Upper lobe of left lung (tissue), 6 donors: ENCODE data around the gene AKR1A1. TPM values are rescaled to one million over a fixed set of nuclear protein-coding genes. Genes with fewer than 3 reads are reported as not detected.

Source experiments
- ATAC-seq, 2 donors: fragments of 200-7000 bp; cut with Tn5 transposase; one replicate each; pipeline ENCODE4 v1.9.1; 2022; ENCODE audit warnings: mild to moderate bottlenecking in 2 of 2, moderate library complexity in 2 of 2; ENCODE audit not compliant: low FRiP score in 2 of 2
- DNase-seq, 2 donors: peaks; one replicate each; pipeline ENCODE4 v3.0.0-alpha.2; 2019 to 2020
- H3K27ac ChIP-seq, 4 donors: fragments of 200-600 bp; sonication (generic); one replicate each; pipeline ENCODE4 v1.5.1; 2016 to 2019
- H3K27me3 ChIP-seq, 4 donors: fragments of 200-600 bp; sonication (generic); one replicate each; pipeline ENCODE4 v1.5.1; 2017 to 2019
- H3K36me3 ChIP-seq, 4 donors: fragments of 200-600 bp; sonication (generic); one replicate each; pipeline ENCODE4 v1.5.1; 2016 to 2019
- H3K4me1 ChIP-seq, 4 donors: fragments of 200-600 bp; sonication (generic); one replicate each; pipeline ENCODE4 v1.5.1; 2018 to 2019
- H3K4me3 ChIP-seq, 4 donors: fragments of 200-600 bp; sonication (generic); one replicate each; pipeline ENCODE4 v1.5.1; 2017 to 2019; ENCODE audit warnings: mild to moderate bottlenecking in 2 of 4, moderate library complexity in 1 of 4
- H3K9me3 ChIP-seq, 4 donors: fragments of 200-600 bp; sonication (generic); one replicate each; pipeline ENCODE4 v1.5.1; 2018 to 2019
- CTCF ChIP-seq, 6 experiments: fragments of 450-650 bp in 4 of 6; fragments of 200-600 bp in 2 of 6; sonication (generic) in 2 of 6; IDR thresholded peaks; one replicate each; pipeline ENCODE4 v1.5.1; 2016 to 2019; ENCODE audit warnings: antibody characterized with exemption in 6 of 6
- EP300 ChIP-seq, 4 donors: sonication (generic); formaldehyde crosslinking; IDR thresholded peaks; one replicate each; pipeline ENCODE4 v1.5.1; 2017; ENCODE audit warnings: antibody characterized with exemption in 4 of 4, control low read depth in 2 of 4
- POLR2A ChIP-seq, 4 donors: fragments of 450-650 bp; IDR thresholded peaks; one replicate each; pipeline ENCODE4 v1.5.1; 2016 to 2017; ENCODE audit warnings: antibody characterized with exemption in 4 of 4, mild to moderate bottlenecking in 2 of 4
- POLR2AphosphoS5 ChIP-seq, 2 donors: sonication (generic); formaldehyde crosslinking; IDR thresholded peaks; one replicate each; pipeline ENCODE4 v1.5.1; 2017; ENCODE audit warnings: antibody characterized with exemption in 2 of 2
- WGBS, 2 donors: methylation state at CpG; one replicate each; pipeline ENCODE4 v1.1.5; 2017 to 2018; 5-methylcytosine and 5-hydroxymethylcytosine counted together
- total RNA-seq, 6 donors: library from RNA; depleted of rRNA in 4 of 6; stranded (reverse); fragments of >200 nt in 4 of 6; gene quantifications; one replicate each; pipeline versions ENCODE4 v1.1.0 to v1.2.1, GENCODE V29; 2016 to 2021
- donor health status: DM: no; HTN: no; CAD: no; lungs with moderate emphysema.
- donor health status: DM: no; HTN: yes; CAD: no; lungs with severe emphysema.

AKR1A1 gene
- total RNA-seq, 6 donors from 2014 or later = 92.1 to 210 (median 107) TPM

GRCh38 chr1:45568421-45568820 is 17.8 kb downstream of the AKR1A1 start:
- no peak overlapping the region for H3K4me3 ChIP-seq
- H3K27ac ChIP-seq = no peak overlapping the region
- H3K4me1 ChIP-seq = peaks cover 0 to 13% (median 10%) of the 10 kb centered on the region in 4 donors
- no peak for DNase-seq
- no peaks in the 10 kb centered on the region for H3K27me3 ChIP-seq
- no peak for TF ChIP-seq POLR2A (IDR thresholded peaks at IDR 0.05)
- TF ChIP-seq CTCF (IDR thresholded peaks at IDR 0.05) = no peak
- no peak for TF ChIP-seq POLR2AphosphoS5 (IDR thresholded peaks at IDR 0.05)
- TF ChIP-seq EP300 (IDR thresholded peaks at IDR 0.05) = no peak
- no peaks in the 10 kb centered on the region for H3K9me3 ChIP-seq
- no peak for ATAC-seq
- peaks cover 2 to 56% (median 40%) of the 10 kb centered on the region in 4 donors for H3K36me3 ChIP-seq
- WGBS, 2 donors = 83 to 86% methylated on average over 3 to 4 of the region's 4 CpGs

GRCh38 chr1:45569571-45569961 is 18.9 kb downstream of the AKR1A1 start:
- H3K36me3 ChIP-seq = peaks cover 2 to 45% (median 32%) of the 10 kb centered on the region in 4 donors
- WGBS, 2 donors = 47 to 59% methylated on average over 4 of the region's 4 CpGs
- H3K4me1 ChIP-seq = peaks cover 0 to 13% (median 10%) of the 10 kb centered on the region in 4 donors
- no peak for TF ChIP-seq CTCF (IDR thresholded peaks at IDR 0.05)
- TF ChIP-seq EP300 (IDR thresholded peaks at IDR 0.05) = no peak
- TF ChIP-seq POLR2A (IDR thresholded peaks at IDR 0.05) = no peak
- TF ChIP-seq POLR2AphosphoS5 (IDR thresholded peaks at IDR 0.05) = no peak
- peak overlapping the region in 1 of 4 donors; percentile 53 for H3K27ac ChIP-seq
- no peaks in the 10 kb centered on the region for H3K27me3 ChIP-seq
- ATAC-seq (no peak), DNase-seq (no peak)
- no peaks in the 10 kb centered on the region for H3K9me3 ChIP-seq
- no peak overlapping the region for H3K4me3 ChIP-seq

- Histone ChIP-seq H3K27me3 (no peaks in the 10 kb centered on the region), H3K4me1 (peaks cover 0 to 13% (median 10%) of the 10 kb centered on the region in 4 donors), H3K4me3 (no peak overlapping the region), H3K36me3 (peaks cover 2 to 45% (median 32%) of the 10 kb centered on the region in 4 donors), H3K9me3 (no peaks in the 10 kb centered on the region), H3K27ac (peak overlapping the region in 1 of 4 donors; percentile 53)
- WGBS, 2 donors = 18 to 27% methylated on average over 6 to 8 of the region's 8 CpGs
- DNase-seq (peak in 1 of 2 donors; percentile 71), ATAC-seq (peak; percentile 92 to 96)
- TF ChIP-seq POLR2A (IDR thresholded peaks at IDR 0.05) (peak in 1 of 4 donors; percentile 5), POLR2AphosphoS5 (IDR thresholded peaks at IDR 0.05) (no peak), CTCF (IDR thresholded peaks at IDR 0.05) (peak; percentile 90 to 96 (median 94))
Observed at GRCh38 chr1:45569962-45570581, 19.4 kb downstream of the AKR1A1 start.

GRCh38 chr1:45570631-45571030 is 20.0 kb downstream of the AKR1A1 start:
- Histone ChIP-seq H3K4me3 (no peak overlapping the region), H3K36me3 (peaks cover 2 to 45% (median 32%) of the 10 kb centered on the region in 4 donors), H3K27me3 (no peaks in the 10 kb centered on the region), H3K27ac (no peak overlapping the region), H3K9me3 (no peaks in the 10 kb centered on the region), H3K4me1 (peaks cover 0 to 13% (median 10%) of the 10 kb centered on the region in 4 donors)
- 80 to 90% methylated on average over 4 of the region's 4 CpGs for WGBS, 2 donors
- TF ChIP-seq POLR2A (IDR thresholded peaks at IDR 0.05) = no peak
- no peak for DNase-seq
- ATAC-seq = no peak

GRCh38 chr1:45573231-45573804 is 22.7 kb downstream of the AKR1A1 start:
- peaks cover 0 to 3% (median 0%) of the 10 kb centered on the region in 4 donors for H3K4me1 ChIP-seq
- H3K27ac ChIP-seq = no peak overlapping the region
- no peak overlapping the region for H3K4me3 ChIP-seq
- peaks cover 2 to 26% (median 13%) of the 10 kb centered on the region in 4 donors for H3K36me3 ChIP-seq
- no peaks in the 10 kb centered on the region for H3K27me3 ChIP-seq
- H3K9me3 ChIP-seq = no peaks in the 10 kb centered on the region
- DNase-seq = no peak
- TF ChIP-seq POLR2A (IDR thresholded peaks at IDR 0.05) (no peak), POLR2AphosphoS5 (IDR thresholded peaks at IDR 0.05) (no peak), CTCF (IDR thresholded peaks at IDR 0.05) (no peak), EP300 (IDR thresholded peaks at IDR 0.05) (no peak)
- 60 to 73% methylated on average over 3 of the region's 3 CpGs for WGBS, 2 donors
- ATAC-seq = no peak
